GM18909 (cell line): Measurements from ENCODE around the gene PRMT1.

Experiments
- ATAC-seq: cut with Tn5 transposase; IDR thresholded peaks from one replicate; pipeline ENCODE4 v1.9.1; 2021; ENCODE audit warnings: mild to moderate bottlenecking; ENCODE audit not compliant: unreplicated experiment, poor library complexity

Gene PRMT1

DNA sequence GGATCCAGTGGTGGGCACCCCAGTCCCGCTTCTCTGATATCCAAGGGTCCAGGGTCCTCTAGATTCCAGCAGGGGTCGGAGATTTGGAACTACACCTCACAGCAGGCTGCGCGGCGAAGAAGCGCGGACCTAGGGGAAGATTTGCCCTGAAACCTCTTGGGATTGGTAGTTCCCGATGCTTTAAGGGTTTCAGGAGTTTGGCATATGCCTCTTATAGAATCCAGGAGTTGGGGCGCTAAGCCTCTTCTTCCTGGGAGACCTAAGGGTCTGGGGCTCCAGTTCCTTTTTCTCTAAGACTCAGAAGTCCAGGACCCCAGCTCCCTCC lies 11.0 kb upstream of the PRMT1 start:
- ATAC-seq: no peak

DNA sequence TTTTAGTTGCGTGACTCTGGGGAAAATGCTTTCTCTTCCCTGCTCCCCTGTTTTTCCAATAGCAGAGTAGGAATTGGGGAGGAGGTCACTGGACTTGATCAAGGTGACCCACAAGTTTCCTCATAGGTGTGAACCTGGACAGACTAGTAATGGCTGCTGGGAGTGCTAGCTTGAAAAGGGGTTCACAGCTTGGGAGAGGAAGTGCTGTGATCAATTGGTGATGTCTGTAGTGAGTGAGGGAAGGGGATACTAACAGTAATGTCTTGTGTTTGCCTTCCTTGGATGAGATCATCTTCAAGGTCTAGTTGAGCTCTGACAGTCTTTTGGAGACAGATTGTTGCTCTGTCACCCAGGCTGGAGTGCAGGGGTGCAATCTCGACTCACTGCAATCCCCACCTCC lies 9.6 kb upstream of the PRMT1 start:
- no peak for ATAC-seq

DNA sequence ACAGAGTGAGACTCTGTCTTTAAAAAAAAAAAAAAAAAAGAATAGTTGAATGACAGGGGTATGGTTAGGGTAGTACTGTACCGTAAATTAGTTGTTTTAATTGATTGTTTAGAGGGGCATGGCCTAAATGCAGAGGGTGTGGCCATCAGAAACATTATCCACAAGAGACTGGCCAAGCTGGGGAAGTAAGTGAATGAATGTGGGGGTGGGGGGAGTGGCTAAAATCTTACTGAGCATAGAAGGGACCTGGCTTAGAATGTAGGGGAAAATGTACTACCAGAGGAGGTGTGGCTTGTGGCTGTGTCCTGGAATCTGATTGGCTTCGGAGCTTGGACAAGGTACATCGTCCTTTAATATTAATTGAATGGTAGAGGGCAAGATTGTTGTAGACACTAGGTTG lies 7.6 kb upstream of the PRMT1 start:
- ATAC-seq: no peak

DNA sequence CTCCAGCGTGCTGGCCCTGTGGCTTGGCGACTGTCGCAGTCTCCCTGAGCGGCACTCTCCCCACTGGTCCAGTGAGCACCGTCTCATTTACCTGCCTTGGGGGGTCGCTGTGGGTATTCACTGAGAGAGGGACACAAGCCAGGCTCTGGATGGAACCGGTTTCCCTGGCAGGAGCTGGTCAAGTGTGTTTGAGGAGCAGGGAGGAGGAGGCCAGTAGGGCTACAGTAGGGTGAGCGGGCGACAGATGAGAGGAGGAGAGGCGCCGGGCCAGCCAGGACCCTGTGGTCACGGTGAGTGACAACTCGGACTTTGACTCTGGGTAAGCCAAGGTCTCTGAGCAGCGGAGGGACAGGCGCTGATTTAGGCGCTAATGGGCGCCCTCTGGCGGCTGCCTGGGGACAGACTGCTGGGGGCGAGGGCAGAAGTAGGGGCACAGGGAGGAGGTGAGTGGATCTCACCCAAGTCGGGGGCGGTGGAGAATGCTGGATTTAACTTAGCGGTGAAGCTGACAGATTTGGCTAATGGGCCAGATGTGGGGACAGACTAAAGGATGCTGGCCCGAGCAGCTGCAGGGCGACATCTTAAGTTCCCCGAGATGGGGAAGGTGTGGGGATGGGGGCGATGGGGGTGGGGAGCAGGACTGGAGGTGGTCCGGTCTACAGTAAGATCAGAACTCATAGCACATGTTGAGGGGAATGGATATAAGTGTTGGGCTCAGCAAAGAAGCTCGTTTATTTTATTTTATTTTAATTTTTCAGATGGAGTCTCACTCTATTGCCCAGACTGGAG lies 4.7 kb upstream of the PRMT1 start:
- no peak for ATAC-seq

DNA sequence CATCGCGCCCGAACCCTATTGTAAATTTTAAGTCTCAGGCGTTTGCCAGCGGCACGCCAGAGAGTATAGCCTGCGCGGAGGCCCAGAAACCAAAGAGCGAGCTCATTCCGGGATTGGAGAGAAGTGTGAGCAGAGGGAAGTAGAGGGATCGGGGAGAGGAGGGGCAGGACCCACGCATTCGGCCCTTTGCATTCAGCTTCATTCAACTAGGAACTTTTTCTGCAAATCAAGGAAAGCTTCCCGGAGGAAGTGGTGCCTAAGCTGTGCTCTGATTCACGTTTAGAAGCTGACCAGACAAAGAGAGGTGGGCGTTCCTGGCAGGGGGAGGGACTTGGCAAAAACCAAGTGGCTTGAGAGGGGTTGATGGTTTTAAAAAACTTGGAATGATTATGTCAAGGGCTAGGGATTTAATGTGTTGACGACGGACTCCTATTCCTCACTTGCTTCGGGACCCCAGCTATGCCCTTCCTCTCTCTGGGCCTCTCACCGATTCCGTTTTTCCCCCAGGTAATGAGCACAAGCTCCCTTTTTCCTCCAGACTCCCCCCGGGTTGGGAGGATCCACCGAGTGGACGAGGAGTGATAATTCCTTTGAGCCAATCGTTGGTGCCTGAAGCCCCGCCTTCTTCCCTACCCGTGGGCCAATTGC lies 811 bp upstream of the PRMT1 start:
- ATAC-seq: peak; percentile 18

DNA sequence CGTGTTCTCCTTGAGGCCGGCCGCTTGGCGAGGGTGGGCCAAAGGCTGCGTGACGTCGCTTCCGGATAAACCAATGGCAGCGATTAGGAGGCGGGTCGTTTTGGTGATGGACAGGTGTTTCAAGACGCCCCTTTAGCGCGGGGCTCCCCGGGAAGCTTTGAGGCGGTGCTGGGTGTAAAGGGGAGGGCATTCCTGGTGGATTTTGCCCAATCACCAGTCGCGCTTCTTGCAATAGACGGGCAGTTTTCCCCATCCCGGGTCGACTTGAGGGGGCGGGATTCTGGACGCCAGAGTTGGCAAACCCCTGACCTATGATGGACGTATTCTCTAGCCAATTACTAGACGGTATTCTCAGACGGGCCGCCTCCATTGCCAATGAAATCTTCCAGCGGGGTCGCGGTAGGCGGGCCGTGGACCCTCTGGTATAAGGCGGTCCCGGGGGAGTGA lies 264 bp upstream of the PRMT1 start:
- ATAC-seq: peak; percentile 68

DNA sequence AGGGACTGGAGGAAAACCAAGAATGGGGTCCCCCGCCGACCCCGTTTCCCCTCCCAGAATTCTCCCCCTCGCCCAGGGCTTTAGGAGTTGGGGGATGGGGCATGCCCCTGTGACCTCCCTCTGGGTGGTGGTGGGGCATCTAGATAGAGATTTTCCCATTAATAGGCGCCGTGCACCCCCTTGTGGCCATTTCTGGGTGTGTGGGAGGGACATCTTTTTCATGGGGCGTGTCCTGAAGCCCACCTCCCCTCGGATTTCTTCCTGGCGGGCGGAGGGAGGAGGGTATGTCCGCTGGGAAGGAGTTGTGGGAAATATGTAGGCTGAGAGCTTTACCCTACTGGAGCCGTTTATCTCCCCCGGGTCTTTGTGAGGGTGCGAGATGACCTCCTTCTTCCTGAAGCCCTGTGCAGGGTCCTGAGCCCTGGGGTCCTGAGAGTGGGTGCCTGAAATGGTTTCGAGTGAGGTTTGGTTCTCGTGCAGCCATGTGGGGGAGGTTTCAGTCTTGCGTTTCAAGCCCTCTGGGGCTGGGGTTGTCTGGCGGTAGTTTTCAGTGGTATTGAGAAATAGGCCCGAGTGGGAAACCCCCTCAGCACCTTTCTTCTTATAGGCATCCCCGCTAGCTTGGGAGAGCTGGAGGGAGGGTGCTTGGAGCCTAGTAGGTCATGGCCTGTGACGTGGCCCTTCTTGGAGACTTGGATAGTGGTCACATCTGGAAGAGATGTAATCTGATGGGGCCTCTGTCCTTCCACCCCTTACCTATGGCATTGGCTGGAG lies 1.0 kb downstream of the PRMT1 start:
- no peak for ATAC-seq

DNA sequence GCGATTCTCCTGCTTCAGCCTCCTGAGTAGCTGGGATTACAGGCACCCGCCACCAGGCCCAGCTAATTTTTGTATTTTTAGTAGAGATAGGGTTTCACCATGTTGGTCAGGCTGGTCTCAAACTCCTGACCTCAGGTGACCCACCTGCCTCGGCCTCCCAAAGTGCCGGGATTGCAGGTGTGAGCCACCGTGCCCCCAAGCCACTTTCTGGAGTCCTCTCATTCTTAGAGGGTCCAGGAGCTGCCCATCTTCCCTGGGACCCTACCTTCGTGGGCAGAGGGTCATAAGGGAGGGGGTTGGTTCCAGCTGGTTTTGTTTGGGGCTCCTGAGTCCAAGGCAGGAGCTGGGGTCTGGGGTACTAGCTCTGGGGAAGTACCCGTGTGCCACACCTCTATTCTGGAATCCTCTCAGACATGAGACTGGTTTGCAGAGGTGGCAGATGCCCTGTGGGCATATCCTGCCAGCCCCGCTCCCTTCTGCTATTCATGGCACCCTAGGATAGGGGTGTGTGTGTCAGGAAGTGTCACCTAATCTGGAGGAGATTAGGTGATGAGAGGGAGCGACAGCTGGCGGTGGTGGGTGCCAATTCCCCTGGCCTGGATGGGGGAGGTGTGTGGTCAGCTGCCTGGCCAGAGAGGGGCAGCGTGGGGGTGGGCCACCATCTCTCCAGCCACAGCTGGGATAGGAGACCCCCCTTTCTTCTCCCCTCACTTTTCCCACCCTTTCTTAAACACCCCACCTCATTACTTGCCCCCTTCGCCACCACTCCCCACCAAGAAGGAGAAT lies 2.1 kb downstream of the PRMT1 start:
- no peak for ATAC-seq

DNA sequence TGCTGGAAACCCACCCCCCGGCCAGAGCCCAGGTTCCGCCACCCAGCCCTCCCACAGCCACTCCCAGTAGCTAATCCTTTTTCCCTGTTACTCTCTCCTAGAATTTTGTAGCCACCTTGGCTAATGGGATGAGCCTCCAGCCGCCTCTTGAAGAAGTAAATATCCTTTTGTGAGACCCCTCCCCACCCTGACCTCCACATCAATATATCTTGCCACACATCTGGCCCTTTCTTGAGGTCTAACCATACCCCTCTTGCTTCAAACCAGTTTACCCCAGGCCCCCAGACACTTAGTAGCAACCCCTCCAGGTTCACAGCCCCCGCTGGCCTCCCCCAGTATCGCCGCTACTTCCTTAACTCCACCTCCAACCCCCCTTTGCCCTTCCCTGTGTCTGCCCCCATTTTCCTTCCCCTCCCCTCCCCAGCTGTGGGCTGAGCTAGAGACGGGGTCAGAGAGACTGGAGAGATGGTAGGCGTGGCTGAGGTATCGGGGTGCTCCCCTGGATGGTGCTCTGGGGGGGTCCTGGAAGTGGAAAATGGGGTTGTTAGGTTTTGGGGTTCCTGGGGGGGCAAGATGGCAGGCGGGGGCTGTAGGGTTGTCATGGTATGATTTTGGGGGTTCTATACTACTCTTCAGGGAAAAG lies 2.8 kb downstream of the PRMT1 start:
- no peak for ATAC-seq

DNA sequence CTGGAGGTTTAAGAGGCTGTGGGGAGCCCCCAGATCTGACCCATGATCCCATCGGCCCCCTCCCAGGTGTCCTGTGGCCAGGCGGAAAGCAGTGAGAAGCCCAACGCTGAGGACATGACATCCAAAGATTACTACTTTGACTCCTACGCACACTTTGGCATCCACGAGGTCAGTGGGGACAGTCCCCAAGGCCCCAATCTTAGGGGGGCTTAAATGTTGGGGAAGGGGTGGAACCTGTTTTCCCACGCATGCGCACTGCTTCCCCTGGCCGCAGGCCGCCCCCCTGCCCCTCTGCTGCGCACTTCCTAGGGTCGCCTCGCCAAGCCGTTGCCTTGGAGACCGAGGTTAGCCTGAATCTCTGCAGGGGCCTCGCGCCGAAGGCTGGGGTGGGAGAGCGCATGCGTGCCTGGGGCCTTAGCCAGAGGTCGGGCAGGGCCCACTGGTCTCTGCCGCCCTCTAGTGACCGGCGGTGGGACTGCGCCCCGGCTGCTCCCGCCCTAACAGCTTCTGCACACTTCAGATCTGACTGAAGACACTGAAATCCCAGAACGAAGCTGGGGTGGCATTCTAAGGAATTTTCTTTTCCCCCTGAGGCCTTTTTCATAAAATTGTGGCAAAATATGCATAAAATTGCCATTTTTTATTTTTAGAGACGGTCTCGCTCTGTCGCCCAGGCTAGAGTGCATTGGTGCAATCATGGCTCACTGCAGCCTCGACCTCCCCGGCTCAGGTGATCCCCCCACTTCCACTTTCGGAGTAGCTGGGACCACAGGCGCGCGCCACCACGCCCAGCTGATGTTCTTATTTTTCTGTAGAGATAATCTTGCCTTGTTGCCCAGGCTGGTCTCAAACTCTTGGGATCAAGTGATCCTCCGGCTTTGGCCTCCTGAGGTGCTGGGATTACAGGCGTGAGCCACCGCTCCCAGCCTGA lies 3.6 kb downstream of the PRMT1 start:
- ATAC-seq: no peak

DNA sequence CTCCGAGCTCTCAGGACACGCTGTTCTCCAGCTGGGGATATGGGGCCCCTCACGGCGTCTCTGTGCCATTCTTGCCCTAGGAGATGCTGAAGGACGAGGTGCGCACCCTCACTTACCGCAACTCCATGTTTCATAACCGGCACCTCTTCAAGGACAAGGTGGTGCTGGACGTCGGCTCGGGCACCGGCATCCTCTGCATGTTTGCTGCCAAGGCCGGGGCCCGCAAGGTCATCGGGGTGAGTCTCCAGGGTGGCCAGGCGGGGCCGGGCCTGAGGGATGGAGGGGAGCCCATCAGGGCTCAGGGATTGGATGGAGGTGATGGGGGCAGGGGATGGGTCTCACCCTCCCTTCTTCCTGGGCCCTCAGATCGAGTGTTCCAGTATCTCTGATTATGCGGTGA lies 4.8 kb downstream of the PRMT1 start:
- no peak for ATAC-seq

DNA sequence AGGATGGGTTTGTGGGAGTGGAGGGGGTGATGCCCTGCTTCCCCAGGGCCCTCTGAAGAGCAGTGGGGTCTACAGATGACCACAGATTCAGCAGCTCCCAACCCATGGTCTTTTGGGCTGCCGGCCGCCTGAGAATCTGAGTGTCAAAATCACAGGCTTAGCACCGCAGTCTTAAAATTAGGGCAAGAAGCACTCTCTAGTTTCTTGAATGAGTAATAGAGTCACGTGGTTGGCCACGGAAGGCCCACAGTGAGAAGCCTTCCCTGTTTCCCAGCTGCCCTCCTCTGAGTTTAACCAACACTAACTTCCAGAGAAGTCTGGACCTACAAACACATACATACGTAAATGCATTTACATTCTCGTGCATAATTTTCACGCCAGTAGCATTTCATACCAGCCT lies 5.2 kb downstream of the PRMT1 start:
- ATAC-seq: no peak

DNA sequence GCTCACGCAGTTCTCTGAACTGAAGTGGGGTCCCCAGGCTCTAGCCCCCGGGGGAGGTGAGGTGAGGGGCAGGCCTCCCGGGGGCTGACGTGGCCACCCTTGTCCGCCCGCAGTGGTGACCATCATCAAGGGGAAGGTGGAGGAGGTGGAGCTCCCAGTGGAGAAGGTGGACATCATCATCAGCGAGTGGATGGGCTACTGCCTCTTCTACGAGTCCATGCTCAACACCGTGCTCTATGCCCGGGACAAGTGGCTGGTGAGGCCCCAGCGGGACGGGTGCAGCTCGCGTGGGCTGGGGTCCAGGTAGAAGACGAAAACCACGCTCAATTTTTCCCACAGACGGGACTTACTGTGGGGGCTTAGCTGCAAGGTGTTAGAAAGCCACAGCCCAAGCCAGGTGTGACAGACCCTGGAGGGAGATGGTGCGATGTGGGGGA lies 6.8 kb downstream of the PRMT1 start:
- no peak for ATAC-seq

DNA sequence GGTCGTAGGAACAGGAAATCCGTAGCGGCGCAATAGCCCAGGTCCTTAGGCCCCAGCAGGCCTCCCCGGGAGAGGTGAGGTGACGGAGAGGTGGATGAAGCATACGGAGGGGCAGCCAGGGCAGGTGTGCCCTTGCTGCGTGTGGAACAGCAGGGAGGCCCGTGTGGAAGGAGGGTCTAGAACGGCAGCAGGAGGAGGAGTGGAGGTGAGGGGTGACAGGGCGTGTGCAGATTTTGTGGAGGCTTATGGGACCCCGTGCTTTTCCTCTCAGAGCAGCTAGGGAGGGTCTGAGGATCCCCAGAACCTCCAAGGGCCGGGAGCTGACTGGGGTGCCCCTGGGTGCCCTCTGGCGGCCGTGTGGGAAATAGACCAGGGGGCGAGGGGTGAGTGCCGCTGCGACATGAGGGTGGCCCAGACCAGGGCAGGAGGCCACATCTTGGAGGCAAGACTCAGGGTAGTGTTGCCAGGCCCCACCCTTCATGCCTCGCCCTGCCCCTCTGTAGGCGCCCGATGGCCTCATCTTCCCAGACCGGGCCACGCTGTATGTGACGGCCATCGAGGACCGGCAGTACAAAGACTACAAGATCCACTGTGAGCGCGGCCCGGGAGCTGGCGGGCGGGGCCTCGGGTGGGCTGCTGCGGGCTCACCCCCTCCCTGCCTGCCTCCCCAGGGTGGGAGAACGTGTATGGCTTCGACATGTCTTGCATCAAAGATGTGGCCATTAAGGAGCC lies 7.3 kb downstream of the PRMT1 start:
- no peak for ATAC-seq

DNA sequence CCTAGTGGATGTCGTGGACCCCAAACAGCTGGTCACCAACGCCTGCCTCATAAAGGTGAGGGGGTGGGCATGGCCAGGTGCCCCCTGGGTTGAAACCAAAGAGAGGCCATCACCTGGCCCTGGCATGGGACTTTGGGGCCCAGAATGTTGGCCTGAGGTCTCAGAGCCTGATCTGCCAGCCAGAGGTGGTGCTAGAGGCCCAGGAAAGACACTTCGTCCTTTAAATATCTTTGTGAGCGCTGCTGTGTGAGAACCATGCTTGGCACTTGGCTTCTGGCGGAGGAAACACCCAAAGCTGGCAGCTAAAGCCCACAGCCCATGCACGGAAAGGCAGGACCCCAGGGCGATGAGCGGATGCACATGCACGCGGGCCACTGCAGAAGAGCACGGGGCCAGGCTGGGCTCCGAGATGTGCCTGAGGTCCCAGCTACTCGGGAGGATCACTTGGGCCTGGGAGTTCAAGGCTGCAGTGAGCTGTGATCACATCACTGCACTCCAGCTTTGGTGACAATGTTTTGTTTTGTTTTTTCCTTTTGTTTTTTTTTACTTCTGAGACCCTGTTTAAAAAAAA lies 8.0 kb downstream of the PRMT1 start:
- ATAC-seq: no peak

DNA sequence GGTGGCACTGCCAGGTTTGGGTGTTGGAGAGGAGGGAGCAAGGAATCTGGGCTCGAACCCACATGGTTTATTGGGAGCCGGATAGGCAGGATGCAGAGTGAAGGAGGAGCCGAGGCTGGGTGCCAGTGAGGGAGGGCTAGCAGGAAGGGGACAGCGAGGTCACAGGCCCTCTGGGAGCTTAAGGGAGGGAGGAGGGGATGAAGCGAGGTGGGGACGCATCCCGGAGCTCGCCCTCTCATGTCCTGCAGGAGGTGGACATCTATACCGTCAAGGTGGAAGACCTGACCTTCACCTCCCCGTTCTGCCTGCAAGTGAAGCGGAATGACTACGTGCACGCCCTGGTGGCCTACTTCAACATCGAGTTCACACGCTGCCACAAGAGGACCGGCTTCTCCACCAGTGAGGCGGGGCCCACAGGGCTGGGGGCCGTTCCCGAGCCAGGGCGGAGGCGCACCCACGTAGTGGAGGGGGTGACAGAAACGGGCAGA lies 8.8 kb downstream of the PRMT1 start:
- ATAC-seq: no peak

DNA sequence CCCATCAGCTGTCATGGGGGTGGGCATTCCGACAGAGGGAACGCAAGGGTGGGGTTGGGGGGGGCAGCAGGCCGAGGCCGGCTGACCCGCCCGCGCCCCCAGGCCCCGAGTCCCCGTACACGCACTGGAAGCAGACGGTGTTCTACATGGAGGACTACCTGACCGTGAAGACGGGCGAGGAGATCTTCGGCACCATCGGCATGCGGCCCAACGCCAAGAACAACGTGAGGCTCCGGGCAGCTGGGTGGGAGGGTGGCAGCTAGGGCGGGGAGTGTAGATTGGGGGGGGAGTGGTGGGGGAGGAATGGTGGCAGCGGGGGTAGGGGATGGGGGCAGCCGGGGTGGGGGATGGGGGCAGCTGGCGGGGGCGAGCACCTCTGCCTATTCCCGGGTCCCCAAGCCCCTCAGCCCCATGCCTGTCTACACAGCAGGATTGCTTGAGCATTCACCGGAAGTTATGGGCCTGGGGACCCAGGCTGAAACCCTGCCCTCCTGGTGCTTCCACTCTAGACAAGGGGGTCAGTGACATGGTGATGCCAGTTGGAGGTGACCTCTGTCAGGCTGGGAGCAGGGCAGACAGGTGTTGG lies 9.5 kb downstream of the PRMT1 start:
- no peak for ATAC-seq

DNA sequence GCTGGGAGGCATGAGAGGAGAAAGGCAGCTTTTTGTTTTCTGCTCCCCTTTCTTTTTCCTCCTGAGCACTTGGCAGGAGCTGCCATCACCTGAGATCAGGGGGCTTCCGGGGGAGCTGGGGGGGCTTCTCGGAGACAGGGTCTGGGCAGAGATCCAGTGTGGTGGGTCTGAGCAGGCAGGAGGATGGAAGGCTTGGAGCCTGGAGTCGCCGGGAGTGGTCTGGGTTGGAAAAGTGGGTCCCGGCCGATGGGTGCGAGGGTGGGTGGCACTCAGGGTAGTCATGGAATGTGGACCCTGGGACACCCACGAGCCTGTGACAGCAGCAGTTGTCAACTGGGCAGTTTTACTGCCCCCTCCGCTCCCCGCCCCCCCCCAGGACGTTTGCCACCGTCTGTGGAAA lies 10.1 kb downstream of the PRMT1 start:
- ATAC-seq: no peak
